ENCODE measurements around the gene CEP112. TPM values are rescaled to one million over a fixed set of nuclear protein-coding genes. Genes with fewer than 3 reads are reported as not detected.

Gene CEP112
- total RNA-seq, 4 donors from 2014 or later = 15.8 to 50.3 (median 20.2) TPM

- DNase-seq (ENCODE audit: low spot score) (no peak), ATAC-seq (ENCODE audit: low FRiP score) (no peak)
- TF ChIP-seq CTCF (IDR thresholded peaks at IDR 0.05) = no peak
These were observed 30.0 kb upstream of the CEP112 start for GRCh38 chr17:66221755-66222530.

GRCh38 chr17:66221343-66221742 is 29.4 kb upstream of the CEP112 start:
- DNase-seq (ENCODE audit: low spot score) (no peak), ATAC-seq (ENCODE audit: low FRiP score) (no peak)
- TF ChIP-seq CTCF (IDR thresholded peaks at IDR 0.05) = no peak

- ATAC-seq (ENCODE audit: low FRiP score) = no peak
- TF ChIP-seq CTCF (IDR thresholded peaks at IDR 0.05) = no peak
- DNase-seq (ENCODE audit: low spot score) = no peak
These were observed 28.3 kb upstream of the CEP112 start for GRCh38 chr17:66220079-66220835.

GRCh38 chr17:66215529-66215911 is 23.6 kb upstream of the CEP112 start:
- TF ChIP-seq CTCF (IDR thresholded peaks at IDR 0.05) = no peak
- DNase-seq (ENCODE audit: low spot score) (no peak), ATAC-seq (ENCODE audit: low FRiP score) (no peak)

GRCh38 chr17:66214884-66215528 is 23.1 kb upstream of the CEP112 start:
- no peak for DNase-seq (ENCODE audit: low spot score)
- ATAC-seq (ENCODE audit: low FRiP score) = no peak
- no peak for TF ChIP-seq CTCF (IDR thresholded peaks at IDR 0.05)

GRCh38 chr17:66211047-66211810 is 19.3 kb upstream of the CEP112 start:
- ATAC-seq (ENCODE audit: low FRiP score) (no peak), DNase-seq (ENCODE audit: low spot score) (no peak)
- no peak for TF ChIP-seq CTCF (IDR thresholded peaks at IDR 0.05)
